HepG2 (cell line): ENCODE measurements around the gene OSBP. TPM values are rescaled to one million over a fixed set of nuclear protein-coding genes. Genes with fewer than 3 reads are reported as not detected.
A peak's percentile ranks its signal among the peaks of the same experiment; 100 is the strongest.

ENCODE experiments used
- ATRX ChIP-seq: sonication (generic); formaldehyde crosslinking; IDR thresholded peaks from 2 replicates; pipeline ENCODE4 v1.4.0; 2020; ENCODE audit warnings: missing genetic modification reagents, borderline replicate concordance
- CEBPG ChIP-seq: IDR thresholded peaks from 2 replicates; pipeline ENCODE4 v1.6.1; 2016
- ELF3 ChIP-seq: IDR thresholded peaks from 2 replicates; pipeline ENCODE4 v1.6.1; 2016; ENCODE audit warnings: missing genetic modification reagents, missing compliant biosample characterization
- ERF ChIP-seq: IDR thresholded peaks from 2 replicates; pipeline ENCODE4 v1.6.1; 2018; ENCODE audit warnings: missing biosample characterization, missing genetic modification reagents
- ETV6 ChIP-seq: sonication (generic); formaldehyde crosslinking; conservative IDR thresholded peaks from 2 replicates; pipeline ENCODE4 v1.4.0; 2020; ENCODE audit warnings: missing genetic modification reagents
- GMEB1 ChIP-seq: sonication (generic); formaldehyde crosslinking; IDR thresholded peaks from 2 replicates; pipeline ENCODE4 v1.5.1; 2020; ENCODE audit warnings: missing genetic modification reagents, mild to moderate bottlenecking, borderline replicate concordance
- ISL2 ChIP-seq: sonication (generic); formaldehyde crosslinking; IDR thresholded peaks from 2 replicates; pipeline ENCODE4 v1.5.0; 2020; ENCODE audit warnings: missing genetic modification reagents
- KLF12 ChIP-seq: sonication (generic); formaldehyde crosslinking; IDR thresholded peaks from 2 replicates; pipeline ENCODE4 v1.4.0; 2020; ENCODE audit warnings: missing genetic modification reagents, borderline replicate concordance
- KLF15 ChIP-seq: sonication (generic); formaldehyde crosslinking; IDR thresholded peaks from 2 replicates; pipeline ENCODE4 v1.8.1; 2023; ENCODE audit warnings: borderline replicate concordance, mild to moderate bottlenecking, inconsistent platforms, missing genetic modification reagents, mixed read lengths
- KLF16 ChIP-seq, 2 experiments: sonication (generic) in 1 of 2; formaldehyde crosslinking in 1 of 2; IDR thresholded peaks; 2 replicates each; pipeline versions ENCODE4 v1.6.1 to v1.8.0; 2016 to 2023; ENCODE audit warnings: missing genetic modification reagents in 2 of 2, missing compliant biosample characterization in 1 of 2
- MEF2D ChIP-seq: sonication (generic); formaldehyde crosslinking; IDR thresholded peaks from 2 replicates; pipeline ENCODE4 v1.5.1; 2020; ENCODE audit warnings: mild to moderate bottlenecking, missing genetic modification reagents
- NAIF1 ChIP-seq: sonication (generic); formaldehyde crosslinking; IDR thresholded peaks from 2 replicates; pipeline ENCODE4 v1.5.0; 2020; ENCODE audit warnings: mild to moderate bottlenecking, missing genetic modification reagents, borderline replicate concordance
- NR0B2 ChIP-seq: sonication (generic); formaldehyde crosslinking; IDR thresholded peaks from 2 replicates; pipeline ENCODE4 v1.4.0; 2020; ENCODE audit warnings: mild to moderate bottlenecking, missing genetic modification reagents
- NR1H2 ChIP-seq: sonication (generic); formaldehyde crosslinking; IDR thresholded peaks from 2 replicates; pipeline ENCODE4 v1.8.1; 2022; ENCODE audit warnings: low read depth, missing genetic modification reagents, borderline replicate concordance
- RARA ChIP-seq: IDR thresholded peaks from 2 replicates; pipeline ENCODE4 v1.6.1; 2016; ENCODE audit warnings: missing genetic modification reagents, missing compliant biosample characterization
- REST ChIP-seq, 2 experiments: IDR thresholded peaks; 2 replicates each; pipeline ENCODE4 v1.6.1; 2011 to 2012; ENCODE audit warnings: low read length in 2 of 2, borderline replicate concordance in 1 of 2, low read depth in 1 of 2, mild to moderate bottlenecking in 1 of 2, moderate library complexity in 1 of 2
- XRCC5 ChIP-seq: fragments of 200-400 bp; formaldehyde crosslinking; optimal IDR thresholded peaks from 2 replicates; pipeline ENCODE3; 2017; ENCODE audit warnings: mild to moderate bottlenecking, low read length
- ZBED4 ChIP-seq: sonication (generic); formaldehyde crosslinking; IDR thresholded peaks from 2 replicates; pipeline ENCODE4 v1.4.0; 2020; ENCODE audit warnings: missing genetic modification reagents, borderline replicate concordance
- ZBTB7B ChIP-seq: sonication (generic); formaldehyde crosslinking; IDR thresholded peaks from 2 replicates; pipeline ENCODE4 v1.4.0; 2020; ENCODE audit warnings: missing genetic modification reagents
- ZNF207 ChIP-seq: fragments of 450-650 bp; IDR thresholded peaks from 2 replicates; pipeline ENCODE4 v1.6.1; 2016; ENCODE audit warnings: antibody characterized with exemption, borderline replicate concordance
- ZNF761 ChIP-seq: sonication (generic); formaldehyde crosslinking; conservative IDR thresholded peaks from 2 replicates; pipeline ENCODE4 v1.4.0; 2020; ENCODE audit warnings: mild to moderate bottlenecking, missing genetic modification reagents
- ZNF839 ChIP-seq: sonication (generic); formaldehyde crosslinking; IDR thresholded peaks from 2 replicates; pipeline ENCODE4 v1.4.0; 2020; ENCODE audit warnings: missing genetic modification reagents, mild to moderate bottlenecking, borderline replicate concordance
- polyA plus RNA-seq, 8 experiments: library from polyadenylated mRNA; depleted of rRNA in 3 of 8; stranded (reverse) in 7 of 8; unstranded in 1 of 8; fragments of >200 nt; fragmentation: Illumina TruSeq in 4 of 8; extraction: Trizol in 4 of 8; gene quantifications; 2 replicates each; pipeline versions ENCODE4 v1.2.1 to v1.2.3, GENCODE V29; 2011 to 2016; ENCODE audit warnings: low read depth in 4 of 8, missing spikeins in 1 of 8, mixed read lengths in 1 of 8; ENCODE audit not compliant: insufficient read depth in 1 of 8
- total RNA-seq, 5 experiments: library from RNA; depleted of rRNA; stranded (reverse); fragments of >200 nt; fragmentation: Illumina TruSeq; extraction: Trizol; gene quantifications; 2 replicates each; pipeline ENCODE4 v1.2.3, GENCODE V29; 2016; ENCODE audit warnings: low read depth in 1 of 5

The OSBP gene
- total and polyA plus RNA-seq, 2 of the 13 experiments (the other 11 are each of a cell fraction or from before 2014, with no cell fraction given): 12.1 to 13.5 TPM

DNA sequence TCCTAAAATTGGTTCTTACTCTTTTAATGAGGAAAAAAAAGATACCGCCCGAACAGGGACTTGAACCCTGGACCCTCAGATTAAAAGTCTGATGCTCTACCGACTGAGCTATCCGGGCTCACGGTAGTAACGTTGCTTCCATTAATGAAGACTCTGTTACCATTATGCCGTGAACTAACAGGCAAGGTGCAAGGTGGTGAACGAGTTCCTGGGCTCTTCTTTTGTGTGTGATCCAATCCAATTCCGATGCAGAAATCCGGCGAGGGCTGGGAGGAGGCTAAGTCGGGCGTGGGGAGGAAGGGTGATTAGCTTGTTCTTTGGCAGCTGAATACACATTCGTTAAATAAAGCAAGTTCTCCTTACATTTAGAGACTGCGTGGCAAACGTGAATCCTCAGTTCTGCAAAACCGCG is 55.3 kb downstream of the OSBP start (continued):
- no peak for TF ChIP-seq ZBED4 (CRISPR knock-in tag)
- no peak for TF ChIP-seq ISL2 (CRISPR knock-in tag)
- 0 out of 2 replicates have a peak, but pooled peaks have one; percentile 19 for TF ChIP-seq CEBPG (CRISPR knock-in tag)
- peak; percentile 46; the same call in 1 of the 2 replicates for TF ChIP-seq ZBTB7B (CRISPR knock-in tag)
- TF ChIP-seq ELF3 (CRISPR knock-in tag): 0 out of 2 replicates have a peak, but pooled peaks have one; percentile 50
- TF ChIP-seq KLF12 (CRISPR knock-in tag): no peak
- TF ChIP-seq REST (IDR thresholded peaks at IDR 0.05; ENCODE audit: borderline replicate concordance in 1 of 2, low read depth in 1 of 2, low read length in 2 of 2): no peak
- TF ChIP-seq NAIF1: 0 out of 2 replicates have a peak, but pooled peaks have one; percentile 38
- no peak for TF ChIP-seq NR0B2
- no peak for TF ChIP-seq ZNF207
- peak in 1 of 2 experiments; percentile 73; a peak in 2 of 4 replicates for TF ChIP-seq KLF16 (CRISPR knock-in tag; IDR thresholded peaks at IDR 0.05)
- TF ChIP-seq XRCC5: no peak
- no peak for TF ChIP-seq RARA (CRISPR knock-in tag)
- peak; percentile 67 for TF ChIP-seq MEF2D
- no peak for TF ChIP-seq ETV6 (CRISPR knock-in tag)
- no peak; the same call in 1 of the 2 replicates for TF ChIP-seq GMEB1
- TF ChIP-seq KLF15 (CRISPR knock-in tag): no peak
- TF ChIP-seq ZNF761: no peak
- TF ChIP-seq ATRX (CRISPR knock-in tag): no peak
- no peak for TF ChIP-seq NR1H2 (CRISPR knock-in tag)
- TF ChIP-seq ERF (CRISPR knock-in tag): peak; percentile 49; the same call in 1 of the 2 replicates
- no peak for TF ChIP-seq ZNF839 (CRISPR knock-in tag)
